Measurements from ENCODE around the gene DPP6.

DNA sequence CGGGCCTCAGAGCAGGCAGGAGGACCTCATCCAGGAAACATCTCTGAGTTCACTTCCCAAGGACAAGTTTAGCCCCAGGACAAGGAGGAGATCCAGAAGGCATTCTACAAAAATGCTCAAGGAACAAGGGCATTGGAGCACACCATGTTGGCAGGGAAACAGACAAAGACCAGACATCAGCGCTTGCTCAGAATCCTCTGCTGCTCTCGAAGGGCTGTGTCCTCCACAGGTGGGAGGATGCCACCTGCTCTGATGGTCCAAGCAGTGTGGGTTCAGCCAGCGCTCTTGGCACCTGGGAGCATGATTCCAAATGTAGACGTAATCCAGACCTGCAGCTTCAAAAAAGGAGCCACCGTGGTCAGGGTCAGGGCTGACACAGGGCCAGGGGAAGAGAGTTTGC is 160.7 kb downstream of the DPP6 start:
- no peak for TF ChIP-seq L3MBTL2 (conservative IDR thresholded peaks at IDR 0.05)
- TF ChIP-seq BHLHE40 (IDR thresholded peaks at IDR 0.05; ENCODE audit: borderline replicate concordance) = no peak
- no peak for TF ChIP-seq FOXM1 (IDR thresholded peaks at IDR 0.05; ENCODE audit: borderline replicate concordance)
- no peak for TF ChIP-seq HDGF (IDR thresholded peaks at IDR 0.05; ENCODE audit: borderline replicate concordance)

Measured in HEK293T (cell line).